ENCODE measurements around the gene GAS7. TPM values are rescaled to one million over a fixed set of nuclear protein-coding genes. Genes with fewer than 3 reads are reported as not detected.

The GAS7 gene
- total and polyA plus RNA-seq, 7 donors: 6.5 to 67.6 (median 35.1) TPM

GRCh38 chr17:10031606-10032005 is 166.8 kb downstream of the GAS7 start:
- Histone ChIP-seq H3K36me3 (no peaks in the 10 kb centered on the region), H3K27ac (peak overlapping the region in 3 of 4 donors; percentile 22 to 81 (median 68)), H3K27me3 (no peaks in the 10 kb centered on the region), H3K9me3 (no peaks in the 10 kb centered on the region), H3K4me1 (peaks cover 0 to 27% (median 11%) of the 10 kb centered on the region in 4 donors), H3K4me3 (no peak overlapping the region)
- intact Hi-C loops (cut with DNase I): no loop called here
- 88 to 92% methylated on average over 11 of the region's 11 CpGs for WGBS, 2 donors
- TF ChIP-seq POLR2A (IDR thresholded peaks at IDR 0.05): no peak
- no peak for TF ChIP-seq POLR2AphosphoS5 (IDR thresholded peaks at IDR 0.05)
- DNase-seq: no peak

- no peaks in the 10 kb centered on the region for H3K9me3 ChIP-seq
- no peak overlapping the region for H3K4me3 ChIP-seq
- TF ChIP-seq CTCF (IDR thresholded peaks at IDR 0.05): no peak
- no peak for TF ChIP-seq POLR2A (IDR thresholded peaks at IDR 0.05)
- TF ChIP-seq EP300 (IDR thresholded peaks at IDR 0.05): no peak
- TF ChIP-seq POLR2AphosphoS5 (IDR thresholded peaks at IDR 0.05): no peak
- intact Hi-C loops (cut with DNase I): no loop called here
- DNase-seq: no peak
- H3K27me3 ChIP-seq: no peaks in the 10 kb centered on the region
- 59 to 63% methylated on average over 3 of the region's 3 CpGs for WGBS, 2 donors
- H3K36me3 ChIP-seq: no peaks in the 10 kb centered on the region
- H3K27ac ChIP-seq: peak overlapping the region in 2 of 4 donors; percentile 2 to 81
- peaks cover 0 to 27% (median 13%) of the 10 kb centered on the region in 4 donors for H3K4me1 ChIP-seq
These were observed 167.3 kb downstream of the GAS7 start for GRCh38 chr17:10031127-10031526.

- 42 to 69% methylated on average over 7 of the region's 7 CpGs for WGBS, 2 donors
- TF ChIP-seq POLR2AphosphoS5 (IDR thresholded peaks at IDR 0.05): no peak
- TF ChIP-seq CTCF (IDR thresholded peaks at IDR 0.05): no peak
- TF ChIP-seq EP300 (IDR thresholded peaks at IDR 0.05): no peak
- TF ChIP-seq POLR2A (IDR thresholded peaks at IDR 0.05): no peak
- H3K9me3 ChIP-seq: no peaks in the 10 kb centered on the region
- no peaks in the 10 kb centered on the region for H3K36me3 ChIP-seq
- H3K4me3 ChIP-seq: no peak overlapping the region
- intact Hi-C loops (cut with DNase I): no loop called here
- DNase-seq: no peak
- no peaks in the 10 kb centered on the region for H3K27me3 ChIP-seq
- H3K4me1 ChIP-seq: peaks cover 0 to 27% (median 9%) of the 10 kb centered on the region in 4 donors
- H3K27ac ChIP-seq: no peak overlapping the region
These were observed 169.3 kb downstream of the GAS7 start for GRCh38 chr17:10029129-10029528.

GRCh38 chr17:10025976-10026901 is 172.2 kb downstream of the GAS7 start:
- intact Hi-C loops (cut with DNase I): no loop called here
- no peak overlapping the region for H3K27ac ChIP-seq
- H3K9me3 ChIP-seq: no peaks in the 10 kb centered on the region
- H3K36me3 ChIP-seq: no peaks in the 10 kb centered on the region
- WGBS, 2 donors: 74% methylated on average over 21 of the region's 21 CpGs
- no peak for DNase-seq
- TF ChIP-seq POLR2AphosphoS5 (IDR thresholded peaks at IDR 0.05) (no peak), EP300 (IDR thresholded peaks at IDR 0.05) (no peak), CTCF (IDR thresholded peaks at IDR 0.05) (no peak), POLR2A (IDR thresholded peaks at IDR 0.05) (no peak)
- no peak overlapping the region for H3K4me3 ChIP-seq
- H3K4me1 ChIP-seq: peaks cover 0 to 18% (median 5%) of the 10 kb centered on the region in 4 donors
- no peaks in the 10 kb centered on the region for H3K27me3 ChIP-seq

- TF ChIP-seq POLR2A (IDR thresholded peaks at IDR 0.05) (no peak), EP300 (IDR thresholded peaks at IDR 0.05) (no peak), CTCF (IDR thresholded peaks at IDR 0.05) (no peak), POLR2AphosphoS5 (IDR thresholded peaks at IDR 0.05) (no peak)
- Histone ChIP-seq H3K9me3 (no peaks in the 10 kb centered on the region), H3K27ac (no peak overlapping the region), H3K36me3 (no peaks in the 10 kb centered on the region), H3K27me3 (no peaks in the 10 kb centered on the region), H3K4me3 (no peak overlapping the region), H3K4me1 (peaks cover 0 to 24% (median 8%) of the 10 kb centered on the region in 4 donors)
- DNase-seq: no peak
- intact Hi-C loops (cut with DNase I): no loop called here
- 95% methylated on average over 6 of the region's 6 CpGs for WGBS, 2 donors
These were observed 173.2 kb downstream of the GAS7 start for GRCh38 chr17:10025224-10025623.
